Ishikawa (cell line): Measurements from ENCODE around the gene MYL6B.

Source experiments
- CEBPB ChIP-seq: IDR thresholded peaks from 2 replicates; pipeline ENCODE4 v1.6.1; 2012
- CREB1 ChIP-seq: IDR thresholded peaks from 2 replicates; pipeline ENCODE4 v1.6.1; 2012; ENCODE audit warnings: low read depth
- EGR1 ChIP-seq: IDR thresholded peaks from 2 replicates; pipeline ENCODE4 v1.6.1; 2012
- EP300 ChIP-seq: IDR thresholded peaks from 2 replicates; pipeline ENCODE4 v1.6.1; 2012; ENCODE audit warnings: borderline replicate concordance
- YY1 ChIP-seq: IDR thresholded peaks from 2 replicates; pipeline ENCODE4 v1.6.1; 2012; ENCODE audit warnings: low read depth
- TF ChIP-seq, protein P1 (sequence below): IDR thresholded peaks from 2 replicates; pipeline ENCODE4 v1.6.1; 2012; ENCODE audit warnings: low read depth, mild to moderate bottlenecking
- TF ChIP-seq, protein P2 (sequence below): IDR thresholded peaks from 2 replicates; pipeline ENCODE4 v1.6.1; 2012
- TF ChIP-seq, protein P3 (sequence below): IDR thresholded peaks from 2 replicates; pipeline ENCODE4 v1.6.1; 2012

DNA sequence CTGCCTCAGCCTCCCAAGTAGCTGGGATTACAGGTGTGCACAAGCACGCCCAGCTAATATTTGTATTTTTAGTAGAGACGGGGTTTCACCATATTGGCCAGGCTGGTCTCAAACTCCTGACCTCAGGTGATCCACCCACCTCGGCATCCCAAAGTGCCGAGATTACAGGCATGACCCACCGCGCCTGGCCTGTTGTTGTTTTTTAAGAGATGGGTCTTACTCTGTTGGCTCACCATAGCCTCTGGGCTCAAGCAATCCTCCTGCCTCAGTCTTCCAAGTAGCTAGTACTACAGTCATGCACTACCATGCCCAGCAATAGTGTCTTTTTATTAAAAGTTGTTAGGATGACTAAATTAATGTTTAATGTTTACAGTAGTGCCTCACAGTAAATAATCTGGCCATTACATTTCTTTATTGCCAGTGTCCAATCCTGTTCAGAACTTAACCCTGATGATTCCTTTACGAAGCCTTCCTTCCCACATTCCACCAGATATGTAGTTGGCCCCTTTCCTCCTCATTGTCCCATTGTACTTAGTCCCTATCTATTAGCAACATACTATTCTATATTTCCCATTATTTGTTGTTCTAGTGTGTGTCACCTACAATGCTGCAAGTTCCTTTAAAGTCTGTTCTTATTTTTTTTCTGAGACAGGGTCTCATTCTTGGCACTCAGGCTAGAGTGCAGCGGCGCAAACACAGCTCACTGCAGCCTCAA lies 45.7 kb downstream of the MYL6B start:
- TF ChIP-seq, protein P1, sequence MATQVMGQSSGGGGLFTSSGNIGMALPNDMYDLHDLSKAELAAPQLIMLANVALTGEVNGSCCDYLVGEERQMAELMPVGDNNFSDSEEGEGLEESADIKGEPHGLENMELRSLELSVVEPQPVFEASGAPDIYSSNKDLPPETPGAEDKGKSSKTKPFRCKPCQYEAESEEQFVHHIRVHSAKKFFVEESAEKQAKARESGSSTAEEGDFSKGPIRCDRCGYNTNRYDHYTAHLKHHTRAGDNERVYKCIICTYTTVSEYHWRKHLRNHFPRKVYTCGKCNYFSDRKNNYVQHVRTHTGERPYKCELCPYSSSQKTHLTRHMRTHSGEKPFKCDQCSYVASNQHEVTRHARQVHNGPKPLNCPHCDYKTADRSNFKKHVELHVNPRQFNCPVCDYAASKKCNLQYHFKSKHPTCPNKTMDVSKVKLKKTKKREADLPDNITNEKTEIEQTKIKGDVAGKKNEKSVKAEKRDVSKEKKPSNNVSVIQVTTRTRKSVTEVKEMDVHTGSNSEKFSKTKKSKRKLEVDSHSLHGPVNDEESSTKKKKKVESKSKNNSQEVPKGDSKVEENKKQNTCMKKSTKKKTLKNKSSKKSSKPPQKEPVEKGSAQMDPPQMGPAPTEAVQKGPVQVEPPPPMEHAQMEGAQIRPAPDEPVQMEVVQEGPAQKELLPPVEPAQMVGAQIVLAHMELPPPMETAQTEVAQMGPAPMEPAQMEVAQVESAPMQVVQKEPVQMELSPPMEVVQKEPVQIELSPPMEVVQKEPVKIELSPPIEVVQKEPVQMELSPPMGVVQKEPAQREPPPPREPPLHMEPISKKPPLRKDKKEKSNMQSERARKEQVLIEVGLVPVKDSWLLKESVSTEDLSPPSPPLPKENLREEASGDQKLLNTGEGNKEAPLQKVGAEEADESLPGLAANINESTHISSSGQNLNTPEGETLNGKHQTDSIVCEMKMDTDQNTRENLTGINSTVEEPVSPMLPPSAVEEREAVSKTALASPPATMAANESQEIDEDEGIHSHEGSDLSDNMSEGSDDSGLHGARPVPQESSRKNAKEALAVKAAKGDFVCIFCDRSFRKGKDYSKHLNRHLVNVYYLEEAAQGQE: no peak
- no peak for TF ChIP-seq EP300
- no peak for TF ChIP-seq CREB1
- no peak for TF ChIP-seq CEBPB
- no peak for TF ChIP-seq YY1
- TF ChIP-seq, protein P2, sequence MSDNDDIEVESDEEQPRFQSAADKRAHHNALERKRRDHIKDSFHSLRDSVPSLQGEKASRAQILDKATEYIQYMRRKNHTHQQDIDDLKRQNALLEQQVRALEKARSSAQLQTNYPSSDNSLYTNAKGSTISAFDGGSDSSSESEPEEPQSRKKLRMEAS: no peak
- TF ChIP-seq EGR1: no peak
- TF ChIP-seq, protein P3, sequence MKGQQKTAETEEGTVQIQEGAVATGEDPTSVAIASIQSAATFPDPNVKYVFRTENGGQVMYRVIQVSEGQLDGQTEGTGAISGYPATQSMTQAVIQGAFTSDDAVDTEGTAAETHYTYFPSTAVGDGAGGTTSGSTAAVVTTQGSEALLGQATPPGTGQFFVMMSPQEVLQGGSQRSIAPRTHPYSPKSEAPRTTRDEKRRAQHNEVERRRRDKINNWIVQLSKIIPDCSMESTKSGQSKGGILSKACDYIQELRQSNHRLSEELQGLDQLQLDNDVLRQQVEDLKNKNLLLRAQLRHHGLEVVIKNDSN: no peak
